ENCODE results near the gene MRPL11. TPM values are rescaled to one million over a fixed set of nuclear protein-coding genes. Genes with fewer than 3 reads are reported as not detected.

The MRPL11 gene
- total and polyA plus RNA-seq, 2 of the 13 experiments (the other 11 are each of a cell fraction or from before 2014, with no cell fraction given): 72.9 to 176 TPM

DNA sequence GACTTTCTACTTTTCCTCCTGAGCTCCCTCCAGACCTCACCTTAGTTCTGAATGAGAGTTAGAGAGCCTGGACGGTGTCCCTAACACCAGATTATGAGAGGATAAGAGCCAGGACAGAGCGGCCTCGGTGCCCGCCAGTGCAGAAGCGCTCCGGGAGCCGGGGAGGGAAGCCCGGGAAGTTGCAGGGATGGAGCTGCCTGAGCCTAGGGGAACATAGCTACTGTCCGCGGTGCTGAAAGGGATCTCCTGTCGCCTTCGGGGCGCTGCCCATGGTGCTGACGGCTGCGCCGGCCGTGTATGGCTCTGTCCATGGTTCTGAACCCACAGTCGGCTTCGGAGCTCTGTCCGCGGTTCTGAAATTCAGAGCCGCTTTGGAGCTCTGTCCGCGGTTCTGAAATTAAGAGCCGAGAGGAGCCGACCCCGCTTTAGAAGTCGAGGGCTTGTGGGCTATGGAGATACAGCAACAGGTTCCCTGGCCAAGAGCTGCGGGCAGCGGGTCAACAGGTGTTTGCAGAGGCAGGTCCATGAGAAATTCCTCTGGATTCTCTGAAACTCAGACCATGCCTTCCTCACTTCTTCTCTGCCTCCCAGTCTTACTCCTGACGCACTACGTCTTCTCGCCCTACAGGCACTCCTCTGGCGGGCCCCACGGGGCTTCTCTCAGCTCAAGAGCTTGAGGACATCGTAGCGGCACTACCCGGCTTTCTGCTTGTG is 17.0 kb downstream of the MRPL11 start (continued):
- TF ChIP-seq ARID4A (CRISPR knock-in tag; IDR thresholded peaks at IDR 0.05; ENCODE audit: borderline replicate concordance) (peak; percentile 100), PLRG1 (conservative IDR thresholded peaks at IDR 0.05) (no peak), ZNF263 (CRISPR knock-in tag; IDR thresholded peaks at IDR 0.05) (peak; percentile 99), ESRRA (CRISPR knock-in tag; IDR thresholded peaks at IDR 0.05; ENCODE audit: low read depth) (peak; percentile 100), ZNF75D (CRISPR knock-in tag; IDR thresholded peaks at IDR 0.05; ENCODE audit: borderline replicate concordance) (peak; percentile 100), HINFP (CRISPR knock-in tag; IDR thresholded peaks at IDR 0.05; ENCODE audit: low read depth) (peak; percentile 100), XBP1 (CRISPR knock-in tag; IDR thresholded peaks at IDR 0.05) (peak; percentile 100), ZNF816 (CRISPR knock-in tag; IDR thresholded peaks at IDR 0.05; ENCODE audit: borderline replicate concordance) (peak; percentile 100), HDAC6 (IDR thresholded peaks at IDR 0.05; ENCODE audit: low read depth, low read length) (no peak), POLR2AphosphoS2 (IDR thresholded peaks at IDR 0.05; ENCODE audit: low read depth, low read length) (no peak), ZBTB38 (CRISPR knock-in tag; IDR thresholded peaks at IDR 0.05) (peak; percentile 100), GATAD1 (CRISPR knock-in tag; IDR thresholded peaks at IDR 0.05) (peak; percentile 97), ZMYM3 (CRISPR knock-in tag; IDR thresholded peaks at IDR 0.05) (peak; percentile 99), GTF2F1 (IDR thresholded peaks at IDR 0.05; ENCODE audit: low read length) (no peak), HOXA7 (CRISPR knock-in tag; IDR thresholded peaks at IDR 0.05) (peak; percentile 100), NFIB (CRISPR knock-in tag; IDR thresholded peaks at IDR 0.05; ENCODE audit: borderline replicate concordance) (peak; percentile 100), FOSL2 (CRISPR knock-in tag; IDR thresholded peaks at IDR 0.05) (peak; percentile 98), ZNF562 (CRISPR knock-in tag; IDR thresholded peaks at IDR 0.05; ENCODE audit: borderline replicate concordance) (peak; percentile 100)
- TF ChIP-seq, protein P1, sequence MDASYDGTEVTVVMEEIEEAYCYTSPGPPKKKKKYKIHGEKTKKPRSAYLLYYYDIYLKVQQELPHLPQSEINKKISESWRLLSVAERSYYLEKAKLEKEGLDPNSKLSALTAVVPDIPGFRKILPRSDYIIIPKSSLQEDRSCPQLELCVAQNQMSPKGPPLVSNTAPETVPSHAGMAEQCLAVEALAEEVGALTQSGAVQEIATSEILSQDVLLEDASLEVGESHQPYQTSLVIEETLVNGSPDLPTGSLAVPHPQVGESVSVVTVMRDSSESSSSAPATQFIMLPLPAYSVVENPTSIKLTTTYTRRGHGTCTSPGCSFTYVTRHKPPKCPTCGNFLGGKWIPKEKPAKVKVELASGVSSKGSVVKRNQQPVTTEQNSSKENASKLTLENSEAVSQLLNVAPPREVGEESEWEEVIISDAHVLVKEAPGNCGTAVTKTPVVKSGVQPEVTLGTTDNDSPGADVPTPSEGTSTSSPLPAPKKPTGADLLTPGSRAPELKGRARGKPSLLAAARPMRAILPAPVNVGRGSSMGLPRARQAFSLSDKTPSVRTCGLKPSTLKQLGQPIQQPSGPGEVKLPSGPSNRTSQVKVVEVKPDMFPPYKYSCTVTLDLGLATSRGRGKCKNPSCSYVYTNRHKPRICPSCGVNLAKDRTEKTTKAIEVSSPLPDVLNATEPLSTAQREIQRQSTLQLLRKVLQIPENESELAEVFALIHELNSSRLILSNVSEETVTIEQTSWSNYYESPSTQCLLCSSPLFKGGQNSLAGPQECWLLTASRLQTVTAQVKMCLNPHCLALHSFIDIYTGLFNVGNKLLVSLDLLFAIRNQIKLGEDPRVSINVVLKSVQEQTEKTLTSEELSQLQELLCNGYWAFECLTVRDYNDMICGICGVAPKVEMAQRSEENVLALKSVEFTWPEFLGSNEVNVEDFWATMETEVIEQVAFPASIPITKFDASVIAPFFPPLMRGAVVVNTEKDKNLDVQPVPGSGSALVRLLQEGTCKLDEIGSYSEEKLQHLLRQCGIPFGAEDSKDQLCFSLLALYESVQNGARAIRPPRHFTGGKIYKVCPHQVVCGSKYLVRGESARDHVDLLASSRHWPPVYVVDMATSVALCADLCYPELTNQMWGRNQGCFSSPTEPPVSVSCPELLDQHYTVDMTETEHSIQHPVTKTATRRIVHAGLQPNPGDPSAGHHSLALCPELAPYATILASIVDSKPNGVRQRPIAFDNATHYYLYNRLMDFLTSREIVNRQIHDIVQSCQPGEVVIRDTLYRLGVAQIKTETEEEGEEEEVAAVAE (CRISPR knock-in tag; IDR thresholded peaks at IDR 0.05; ENCODE audit: borderline replicate concordance): peak; percentile 99
- TF ChIP-seq, protein P2, sequence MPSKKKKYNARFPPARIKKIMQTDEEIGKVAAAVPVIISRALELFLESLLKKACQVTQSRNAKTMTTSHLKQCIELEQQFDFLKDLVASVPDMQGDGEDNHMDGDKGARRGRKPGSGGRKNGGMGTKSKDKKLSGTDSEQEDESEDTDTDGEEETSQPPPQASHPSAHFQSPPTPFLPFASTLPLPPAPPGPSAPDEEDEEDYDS (CRISPR knock-in tag; IDR thresholded peaks at IDR 0.05): peak; percentile 99

Measured in HepG2 (cell line).